Central memory CD8-positive, alpha-beta T cell (primary cell): ENCODE measurements around the gene B3GNT8.
"Not testable (repeated sequence)": the region's sequence is repeated elsewhere in the genome, so short reads cannot be mapped to it uniquely, and the experiment has no call there.

ENCODE experiments used
- ATAC-seq: fragments of 150-1000 bp; cut with Tn5 transposase; replicated peaks from 2 replicates; pipeline ENCODE4 v1.10.0; 2022; ENCODE audit warnings: mild to moderate bottlenecking, moderate FRiP score, moderate number of reproducible peaks; ENCODE audit not compliant: poor library complexity, severe bottlenecking; ENCODE audit errors: extremely low read depth
- DNase-seq, 2 donors: peaks; one replicate each; pipeline ENCODE4 v3.0.0; 2021; ENCODE audit warnings: low spot score in 2 of 2
- H3K27ac Mint-ChIP-seq: one replicate; pipeline ENCODE4 v1.8.0; 2022; ENCODE audit warnings: low read depth, mild to moderate bottlenecking, moderate library complexity, mixed read lengths
- H3K27me3 Mint-ChIP-seq: one replicate; pipeline ENCODE4 v1.8.0; 2022; ENCODE audit warnings: mixed read lengths
- H3K36me3 Mint-ChIP-seq: one replicate; pipeline ENCODE4 v1.8.0; 2022; ENCODE audit warnings: mild to moderate bottlenecking, moderate library complexity, mixed read lengths; ENCODE audit not compliant: insufficient read depth
- H3K4me1 Mint-ChIP-seq: one replicate; pipeline ENCODE4 v1.8.0; 2022; ENCODE audit warnings: mixed read lengths
- H3K4me3 Mint-ChIP-seq: one replicate; pipeline ENCODE4 v1.8.0; 2022; ENCODE audit warnings: mild to moderate bottlenecking, moderate library complexity, mixed read lengths
- H3K9me3 Mint-ChIP-seq: one replicate; pipeline ENCODE4 v1.8.0; 2022; ENCODE audit warnings: mixed read lengths

The B3GNT8 gene

GRCh38 chr19:41445575-41445974, 18.4 kb upstream of the B3GNT8 start:
- no peak for DNase-seq
- no peak overlapping the region for H3K4me3 Mint-ChIP-seq
- H3K4me1 Mint-ChIP-seq: peaks cover 10% of the 10 kb centered on the region
- H3K9me3 Mint-ChIP-seq: no peaks in the 10 kb centered on the region
- H3K27me3 Mint-ChIP-seq: peaks cover 58% of the 10 kb centered on the region
- ATAC-seq: no peak
- H3K27ac Mint-ChIP-seq: no peak overlapping the region
- H3K36me3 Mint-ChIP-seq: peaks cover 6% of the 10 kb centered on the region

GRCh38 chr19:41443813-41444455, 16.8 kb upstream of the B3GNT8 start:
- peaks cover 6% of the 10 kb centered on the region for H3K36me3 Mint-ChIP-seq
- no peaks in the 10 kb centered on the region for H3K4me1 Mint-ChIP-seq
- DNase-seq (no peak), ATAC-seq (no peak)
- peaks cover 45% of the 10 kb centered on the region for H3K27me3 Mint-ChIP-seq
- H3K4me3 Mint-ChIP-seq: no peak overlapping the region
- H3K9me3 Mint-ChIP-seq: no peaks in the 10 kb centered on the region
- H3K27ac Mint-ChIP-seq: no peak overlapping the region

- H3K27ac Mint-ChIP-seq: no peak within 1 kb of the TSS
- no peak within 1 kb of the TSS for H3K4me3 Mint-ChIP-seq
- no peak for DNase-seq
- peaks cover 40% of the 10 kb centered on the region for H3K27me3 Mint-ChIP-seq
- H3K4me1 Mint-ChIP-seq: no peaks in the 10 kb centered on the region
- no peak for ATAC-seq
- no peaks in the 10 kb centered on the region for H3K9me3 Mint-ChIP-seq
- H3K36me3 Mint-ChIP-seq: peaks cover 6% of the 10 kb centered on the region
Observed at GRCh38 chr19:41442473-41443355, 15.5 kb upstream of the B3GNT8 start, which contains the start of gene ERICH4. Gene ERICH4 (plus strand): TSS chr19:41443156. CDS start chr19:41443170, 14 bp downstream.

DNA sequence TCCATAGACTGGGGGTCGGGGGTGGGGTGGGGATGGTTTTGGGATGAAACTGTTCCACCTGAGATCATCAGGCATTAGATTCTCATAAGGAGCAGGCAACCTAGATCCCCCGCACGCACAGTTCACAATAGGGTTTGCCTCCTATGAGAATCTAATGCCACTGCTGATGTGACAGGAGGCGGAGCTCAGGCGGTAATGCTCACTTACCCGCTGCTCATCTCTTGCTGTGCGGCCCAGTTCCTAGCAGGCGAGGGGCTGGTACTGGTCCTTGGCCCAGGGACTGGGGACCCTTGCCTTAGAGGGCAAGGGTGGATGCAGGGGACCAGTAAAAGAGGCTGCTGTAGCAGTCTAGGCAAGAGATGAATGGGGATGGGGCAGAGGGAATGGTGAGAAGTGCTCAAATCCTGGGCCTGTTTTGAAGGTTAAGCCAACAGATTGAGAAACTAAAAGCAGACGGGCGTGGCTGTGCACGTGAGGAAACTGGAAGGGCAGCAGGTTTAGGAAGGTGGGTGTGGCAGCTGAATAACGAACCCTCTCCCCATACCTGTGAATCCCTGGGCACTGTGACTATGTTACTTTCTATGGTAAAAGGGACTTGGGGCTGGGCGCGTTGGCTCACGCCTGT, 14.3 kb upstream of the B3GNT8 start:
- no peak overlapping the region for H3K27ac Mint-ChIP-seq
- DNase-seq (no peak), ATAC-seq (no peak)
- H3K4me1 Mint-ChIP-seq: no peaks in the 10 kb centered on the region
- H3K4me3 Mint-ChIP-seq: no peak overlapping the region
- no peaks in the 10 kb centered on the region for H3K9me3 Mint-ChIP-seq
- peaks cover 27% of the 10 kb centered on the region for H3K27me3 Mint-ChIP-seq
- peaks cover 8% of the 10 kb centered on the region for H3K36me3 Mint-ChIP-seq

GRCh38 chr19:41439441-41440222, 12.5 kb upstream of the B3GNT8 start, which contains the start of gene DMAC2:
Gene DMAC2 (minus strand): TSS chr19:41439912. CDS start chr19:41439899, 13 bp downstream.
- Mint-ChIP-seq H3K4me3 (no peak within 1 kb of the TSS), H3K9me3 (no peaks in the 10 kb centered on the region), H3K36me3 (peaks cover 7% of the 10 kb centered on the region), H3K27ac (no peak within 1 kb of the TSS), H3K27me3 (peaks cover 22% of the 10 kb centered on the region), H3K4me1 (no peaks in the 10 kb centered on the region)
- peak; percentile 100 for ATAC-seq
- peak; percentile 81 to 85 for DNase-seq

DNA sequence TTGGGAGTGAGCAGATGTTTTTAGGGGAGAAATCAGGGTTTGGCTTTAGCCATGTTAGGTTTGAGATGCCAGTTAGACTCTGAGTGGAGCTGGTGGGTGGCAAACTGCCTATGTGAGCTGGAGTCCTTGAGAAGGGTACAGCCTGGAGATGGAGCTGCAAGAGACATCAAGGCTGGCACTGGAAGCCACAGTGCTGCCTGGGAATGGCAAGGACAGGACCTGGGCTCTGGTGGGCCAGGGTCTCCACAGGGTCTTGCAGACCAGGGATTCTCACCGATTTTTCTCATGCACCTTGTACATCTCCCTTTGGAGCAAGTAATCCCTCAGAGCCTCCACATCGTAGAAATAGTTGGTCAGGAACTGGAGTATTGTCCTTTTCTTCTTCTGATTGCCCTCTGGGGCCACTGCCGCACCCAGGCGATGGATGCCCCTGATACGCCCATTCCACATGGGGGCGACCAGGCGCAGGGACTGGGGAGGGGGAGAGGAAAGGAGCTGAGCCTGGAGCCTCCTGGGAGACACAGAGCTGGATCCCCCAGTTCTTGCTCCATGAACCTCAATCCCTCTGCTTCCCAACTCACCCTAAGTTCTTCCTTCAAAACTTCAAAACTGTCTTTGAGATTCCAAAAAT, 10.9 kb upstream of the B3GNT8 start:
- Mint-ChIP-seq H3K27ac (no peak overlapping the region), H3K36me3 (peaks cover 14% of the 10 kb centered on the region), H3K27me3 (peaks cover 10% of the 10 kb centered on the region), H3K9me3 (no peaks in the 10 kb centered on the region), H3K4me3 (no peak overlapping the region), H3K4me1 (no peaks in the 10 kb centered on the region)
- DNase-seq: no peak
- ATAC-seq: no peak

- ATAC-seq (no peak), DNase-seq (no peak)
- H3K4me1 Mint-ChIP-seq: no peaks in the 10 kb centered on the region
- H3K9me3 Mint-ChIP-seq: no peaks in the 10 kb centered on the region
- H3K36me3 Mint-ChIP-seq: peaks cover 14% of the 10 kb centered on the region
- H3K27me3 Mint-ChIP-seq: peaks cover 6% of the 10 kb centered on the region
- no peak overlapping the region for H3K4me3 Mint-ChIP-seq
- H3K27ac Mint-ChIP-seq: no peak overlapping the region
Observed at GRCh38 chr19:41436674-41436951, 9.4 kb upstream of the B3GNT8 start.

GRCh38 chr19:41435936-41436673, 8.9 kb upstream of the B3GNT8 start:
- Mint-ChIP-seq H3K27ac (no peak overlapping the region), H3K36me3 (peaks cover 14% of the 10 kb centered on the region), H3K27me3 (peaks cover 2% of the 10 kb centered on the region), H3K4me1 (peaks cover 4% of the 10 kb centered on the region), H3K4me3 (no peak overlapping the region), H3K9me3 (no peaks in the 10 kb centered on the region)
- DNase-seq: no peak
- no peak for ATAC-seq

- H3K4me1 Mint-ChIP-seq, DNase-seq, ATAC-seq, H3K27ac Mint-ChIP-seq, H3K27me3 Mint-ChIP-seq, H3K9me3 Mint-ChIP-seq, H3K4me3 Mint-ChIP-seq: not testable (repeated sequence)
- peaks cover 16% of the 10 kb centered on the region for H3K36me3 Mint-ChIP-seq
Observed at GRCh38 chr19:41435376-41435775, 8.2 kb upstream of the B3GNT8 start.

DNA sequence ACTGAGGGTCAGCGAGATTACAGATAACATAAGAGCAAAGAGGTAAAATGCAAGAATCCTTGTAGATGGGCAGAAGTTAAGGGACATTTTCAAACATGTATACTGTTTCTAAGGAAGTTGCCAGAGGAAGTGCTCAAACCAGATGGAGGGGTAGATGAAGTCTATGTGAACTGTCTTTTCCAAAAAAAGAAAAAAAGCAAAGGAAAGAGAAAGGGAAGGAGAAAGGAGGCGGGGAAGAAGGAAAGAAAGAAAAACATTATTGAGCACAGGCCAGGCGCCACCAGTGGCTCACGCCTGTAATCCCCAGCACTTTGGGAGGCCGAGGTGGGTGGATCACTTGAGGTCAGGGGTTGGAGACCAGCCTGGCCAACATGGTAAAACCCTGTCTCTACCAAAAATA, 7.3 kb upstream of the B3GNT8 start:
- ATAC-seq (no peak), DNase-seq (no peak)
- H3K27ac Mint-ChIP-seq: no peak overlapping the region
- no peak overlapping the region for H3K4me3 Mint-ChIP-seq
- H3K27me3 Mint-ChIP-seq: no peaks in the 10 kb centered on the region
- peaks cover 18% of the 10 kb centered on the region for H3K36me3 Mint-ChIP-seq
- H3K4me1 Mint-ChIP-seq: peaks cover 7% of the 10 kb centered on the region
- H3K9me3 Mint-ChIP-seq: no peaks in the 10 kb centered on the region

DNA sequence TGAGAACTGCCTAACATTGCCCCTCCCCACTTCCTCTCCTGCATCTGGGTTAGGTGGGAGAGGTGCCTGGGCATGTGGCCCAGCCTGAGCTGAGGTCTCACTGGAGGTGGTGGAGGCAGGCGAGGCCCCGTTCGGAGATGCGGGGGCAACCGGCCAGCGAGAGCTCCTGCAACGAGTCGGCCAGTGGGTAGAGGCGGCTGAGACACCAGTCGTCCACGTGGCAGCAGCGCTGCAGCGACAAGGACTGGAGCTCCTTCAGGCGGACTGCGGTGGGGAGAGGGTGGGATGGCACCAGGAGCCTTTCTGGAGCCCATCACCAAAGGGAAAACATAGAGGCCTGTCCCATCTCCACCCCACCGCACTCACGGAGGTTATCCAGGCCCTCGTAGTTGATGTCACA, 6.0 kb upstream of the B3GNT8 start:
- no peaks in the 10 kb centered on the region for H3K27me3 Mint-ChIP-seq
- no peak for ATAC-seq
- H3K4me1 Mint-ChIP-seq: peaks cover 14% of the 10 kb centered on the region
- no peaks in the 10 kb centered on the region for H3K9me3 Mint-ChIP-seq
- peaks cover 18% of the 10 kb centered on the region for H3K36me3 Mint-ChIP-seq
- H3K27ac Mint-ChIP-seq: no peak overlapping the region
- no peak for DNase-seq
- no peak overlapping the region for H3K4me3 Mint-ChIP-seq
